Panc1 (cell line): ENCODE results near the gene S100B.

ENCODE experiments used
- CTCF ChIP-seq: fragments of 450-650 bp; IDR thresholded peaks from 2 replicates; pipeline ENCODE4 v1.5.1; 2017; ENCODE audit warnings: mild to moderate bottlenecking
- TF ChIP-seq, protein P1 (sequence below), 2 experiments: IDR thresholded peaks; 2 replicates each; pipeline ENCODE4 v1.6.1; 2011 to 2012; ENCODE audit warnings: low read depth in 2 of 2, control low read depth in 1 of 2, low read length in 1 of 2, mild to moderate bottlenecking in 1 of 2, moderate library complexity in 1 of 2; ENCODE audit not compliant: insufficient read depth in 1 of 2

GRCh38 chr21:46620846-46621245, 16.0 kb upstream of the S100B start:
- TF ChIP-seq CTCF, result no peak
- TF ChIP-seq, protein P1, sequence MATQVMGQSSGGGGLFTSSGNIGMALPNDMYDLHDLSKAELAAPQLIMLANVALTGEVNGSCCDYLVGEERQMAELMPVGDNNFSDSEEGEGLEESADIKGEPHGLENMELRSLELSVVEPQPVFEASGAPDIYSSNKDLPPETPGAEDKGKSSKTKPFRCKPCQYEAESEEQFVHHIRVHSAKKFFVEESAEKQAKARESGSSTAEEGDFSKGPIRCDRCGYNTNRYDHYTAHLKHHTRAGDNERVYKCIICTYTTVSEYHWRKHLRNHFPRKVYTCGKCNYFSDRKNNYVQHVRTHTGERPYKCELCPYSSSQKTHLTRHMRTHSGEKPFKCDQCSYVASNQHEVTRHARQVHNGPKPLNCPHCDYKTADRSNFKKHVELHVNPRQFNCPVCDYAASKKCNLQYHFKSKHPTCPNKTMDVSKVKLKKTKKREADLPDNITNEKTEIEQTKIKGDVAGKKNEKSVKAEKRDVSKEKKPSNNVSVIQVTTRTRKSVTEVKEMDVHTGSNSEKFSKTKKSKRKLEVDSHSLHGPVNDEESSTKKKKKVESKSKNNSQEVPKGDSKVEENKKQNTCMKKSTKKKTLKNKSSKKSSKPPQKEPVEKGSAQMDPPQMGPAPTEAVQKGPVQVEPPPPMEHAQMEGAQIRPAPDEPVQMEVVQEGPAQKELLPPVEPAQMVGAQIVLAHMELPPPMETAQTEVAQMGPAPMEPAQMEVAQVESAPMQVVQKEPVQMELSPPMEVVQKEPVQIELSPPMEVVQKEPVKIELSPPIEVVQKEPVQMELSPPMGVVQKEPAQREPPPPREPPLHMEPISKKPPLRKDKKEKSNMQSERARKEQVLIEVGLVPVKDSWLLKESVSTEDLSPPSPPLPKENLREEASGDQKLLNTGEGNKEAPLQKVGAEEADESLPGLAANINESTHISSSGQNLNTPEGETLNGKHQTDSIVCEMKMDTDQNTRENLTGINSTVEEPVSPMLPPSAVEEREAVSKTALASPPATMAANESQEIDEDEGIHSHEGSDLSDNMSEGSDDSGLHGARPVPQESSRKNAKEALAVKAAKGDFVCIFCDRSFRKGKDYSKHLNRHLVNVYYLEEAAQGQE (IDR thresholded peaks at IDR 0.05; ENCODE audit: insufficient read depth in 1 of 2, low read depth in 2 of 2, low read length in 1 of 2), result no peak
